ENCODE measurements around the gene DCUN1D4.

The DCUN1D4 gene

DNA sequence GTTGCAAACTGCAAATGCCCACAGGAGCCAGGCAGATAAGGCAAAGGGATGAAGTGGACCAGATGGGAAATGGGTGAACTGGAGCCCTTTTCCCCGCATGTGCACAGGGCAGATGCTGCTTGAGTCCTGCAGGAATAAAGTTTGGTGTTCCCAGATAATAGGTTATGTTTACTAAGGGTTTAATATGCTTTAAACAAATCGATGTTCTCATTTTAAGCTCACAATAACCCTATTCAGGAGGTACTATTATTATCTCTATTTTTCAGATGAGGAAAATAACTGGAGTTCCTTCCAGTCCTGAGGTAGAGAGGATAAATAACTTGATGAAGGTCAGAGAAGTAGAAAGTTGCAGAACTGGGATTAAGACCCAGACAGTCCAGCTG lies 99.9 kb downstream of the DCUN1D4 start:
- H3K4me3 ChIP-seq (ENCODE audit: low read depth, low read length), result no peak overlapping the region

GRCh38 chr4:51943221-51943620 lies 100.3 kb downstream of the DCUN1D4 start:
- H3K4me3 ChIP-seq (ENCODE audit: low read depth, low read length), result no peak overlapping the region
- DNase-seq (ENCODE audit: low read depth), result no peak

More for the DNA sequence above, 99.9 kb downstream of the DCUN1D4 start:
- no peak for DNase-seq (ENCODE audit: low read depth)

GRCh38 chr4:51958199-51958968 lies 115.4 kb downstream of the DCUN1D4 start:
- H3K4me3 ChIP-seq (ENCODE audit: low read depth, low read length), result no peak overlapping the region
- DNase-seq (ENCODE audit: low read depth), result no peak

- no peak for DNase-seq (ENCODE audit: low read depth)
- no peak overlapping the region for H3K4me3 ChIP-seq (ENCODE audit: low read depth, low read length)
Measured at GRCh38 chr4:51960486-51960885, 117.5 kb downstream of the DCUN1D4 start.

- DNase-seq (ENCODE audit: low read depth), result no peak
Measured at GRCh38 chr4:51963841-51964517, 121.0 kb downstream of the DCUN1D4 start.

GRCh38 chr4:51965862-51966261 lies 122.9 kb downstream of the DCUN1D4 start:
- H3K4me3 ChIP-seq (ENCODE audit: low read depth, low read length), result no peak overlapping the region
- no peak for DNase-seq (ENCODE audit: low read depth)

More at GRCh38 chr4:51963841-51964517, 121.0 kb downstream of the DCUN1D4 start:
- no peak overlapping the region for H3K4me3 ChIP-seq (ENCODE audit: low read depth, low read length)

Data from skeletal muscle cell (primary cell).